Cardiac muscle cell (in vitro differentiated cells and primary cell): ENCODE measurements around the gene TNFRSF19. TPM values are rescaled to one million over a fixed set of nuclear protein-coding genes. Genes with fewer than 3 reads are reported as not detected.

Source experiments
- DNase-seq, 2 donors: peaks; one replicate each; pipeline versions ENCODE4 v3.0.0 to v3.0.0-alpha.2; 2010 to 2017; ENCODE audit warnings: low read depth in 1 of 2, low spot score in 1 of 2
- H3K27ac ChIP-seq: fragments of 200-600 bp; sonication (generic); 2 replicates; pipeline ENCODE4 v1.5.1; 2016
- H3K27me3 ChIP-seq: fragments of 200-600 bp; sonication (generic); 2 replicates; pipeline ENCODE4 v1.6.0; 2016; ENCODE audit warnings: control low read depth
- H3K36me3 ChIP-seq: fragments of 200-600 bp; sonication (generic); 2 replicates; pipeline ENCODE4 v1.5.1; 2016; ENCODE audit warnings: control low read depth
- H3K4me1 ChIP-seq: fragments of 200-600 bp; sonication (generic); 2 replicates; pipeline ENCODE4 v1.8.1; 2017; ENCODE audit warnings: low read depth, mild to moderate bottlenecking, mixed run types
- H3K4me3 ChIP-seq: fragments of 200-600 bp; sonication (generic); 2 replicates; pipeline ENCODE4 v1.5.1; 2016; ENCODE audit warnings: mild to moderate bottlenecking
- H3K9me3 ChIP-seq: fragments of 200-600 bp; sonication (generic); 2 replicates; pipeline ENCODE4 v1.5.1; 2017; ENCODE audit warnings: low read depth, mild to moderate bottlenecking, control low read depth
- CTCF ChIP-seq: IDR thresholded peaks from 2 replicates; pipeline ENCODE4 v1.5.1; 2012; ENCODE audit warnings: low read depth, mild to moderate bottlenecking, low read length
- polyA plus RNA-seq: library from polyadenylated mRNA; unstranded; fragments of >200 nt; fragmentation: Nextera tagmentation; extraction: Ambion mirVana; gene quantifications from 2 replicates; pipeline ENCODE4 v1.2.1, GENCODE V29; 2016
- total RNA-seq: library from RNA; depleted of rRNA; stranded (reverse); fragments of >200 nt; gene quantifications from 2 replicates; pipeline ENCODE4 v1.2.3, GENCODE V29; 2016

The TNFRSF19 gene
- total and polyA plus RNA-seq, 2 experiments from 2014 or later, result 91.3 to 139 TPM

- no peak for TF ChIP-seq CTCF
- peaks cover 18% of the 10 kb centered on the region for H3K36me3 ChIP-seq
- H3K27me3 ChIP-seq, result no peaks in the 10 kb centered on the region
- DNase-seq, result peak in 1 of 2 donors; percentile 25
- no peak overlapping the region for H3K27ac ChIP-seq
- no peak overlapping the region for H3K4me3 ChIP-seq
- no peaks in the 10 kb centered on the region for H3K9me3 ChIP-seq
- no peaks in the 10 kb centered on the region for H3K4me1 ChIP-seq
Observed at GRCh38 chr13:23643338-23644125, 73.3 kb downstream of the TNFRSF19 start.

- H3K27ac ChIP-seq, result no peak overlapping the region
- no peaks in the 10 kb centered on the region for H3K27me3 ChIP-seq
- no peaks in the 10 kb centered on the region for H3K9me3 ChIP-seq
- TF ChIP-seq CTCF, result no peak
- no peak overlapping the region for H3K4me3 ChIP-seq
- H3K4me1 ChIP-seq, result no peaks in the 10 kb centered on the region
- DNase-seq, result peak in 1 of 2 donors; percentile 41
- peaks cover 18% of the 10 kb centered on the region for H3K36me3 ChIP-seq
Observed at GRCh38 chr13:23644126-23644419, 73.9 kb downstream of the TNFRSF19 start.

- TF ChIP-seq CTCF, result no peak
- Histone ChIP-seq H3K27me3 (no peaks in the 10 kb centered on the region), H3K9me3 (no peaks in the 10 kb centered on the region), H3K4me1 (no peaks in the 10 kb centered on the region), H3K27ac (no peak overlapping the region), H3K4me3 (no peak overlapping the region), H3K36me3 (peaks cover 18% of the 10 kb centered on the region)
- peak in 1 of 2 donors; percentile 58 for DNase-seq
Observed at GRCh38 chr13:23644527-23645138, 74.4 kb downstream of the TNFRSF19 start.

- Histone ChIP-seq H3K27ac (no peak overlapping the region), H3K4me3 (no peak overlapping the region), H3K4me1 (no peaks in the 10 kb centered on the region), H3K27me3 (no peaks in the 10 kb centered on the region), H3K9me3 (no peaks in the 10 kb centered on the region), H3K36me3 (peaks cover 18% of the 10 kb centered on the region)
- DNase-seq, result no peak
- TF ChIP-seq CTCF, result no peak
Observed at GRCh38 chr13:23645851-23646250, 75.6 kb downstream of the TNFRSF19 start.

- Histone ChIP-seq H3K4me1 (no peaks in the 10 kb centered on the region), H3K4me3 (no peak overlapping the region), H3K27ac (no peak overlapping the region), H3K36me3 (no peaks in the 10 kb centered on the region), H3K27me3 (no peaks in the 10 kb centered on the region), H3K9me3 (no peaks in the 10 kb centered on the region)
- DNase-seq, result no peak
- no peak for TF ChIP-seq CTCF
Observed at GRCh38 chr13:23651439-23651838, 81.2 kb downstream of the TNFRSF19 start.
